Ovary (tissue), 9 donors: ENCODE results near the gene RUNX2. TPM values are rescaled to one million over a fixed set of nuclear protein-coding genes. Genes with fewer than 3 reads are reported as not detected.

Experiments
- DNase-seq, 5 donors: peaks; one replicate each; pipeline ENCODE4 v3.0.0-alpha.2; 2019 to 2020
- H3K27ac ChIP-seq, 2 donors: fragments of 200-600 bp; one replicate each; pipeline versions ENCODE4 v1.5.1 to v1.8.0; 2019 to 2022
- H3K27me3 ChIP-seq: fragments of 200-600 bp; one replicate; pipeline ENCODE4 v1.8.0; 2022
- H3K36me3 ChIP-seq: fragments of 200-600 bp; sonication (generic); one replicate; pipeline ENCODE4 v1.5.1; 2019
- H3K4me1 ChIP-seq: one replicate; pipeline ENCODE4 v1.8.1; 2013; ENCODE audit warnings: mild to moderate bottlenecking, moderate library complexity; ENCODE audit not compliant: insufficient read depth
- H3K4me3 ChIP-seq: fragments of 200-600 bp; sonication (generic); one replicate; pipeline ENCODE4 v1.5.1; 2017
- H3K9me3 ChIP-seq, 2 donors: fragments of 200-600 bp in 1 of 2; sonication (generic) in 1 of 2; one replicate each; pipeline versions ENCODE4 v1.5.1 to v1.8.1; 2013 to 2019; ENCODE audit warnings: mild to moderate bottlenecking in 1 of 2, moderate library complexity in 1 of 2
- EP300 ChIP-seq: sonication (generic); formaldehyde crosslinking; IDR thresholded peaks from one replicate; pipeline ENCODE4 v1.6.1; 2017; ENCODE audit warnings: antibody characterized with exemption
- POLR2A ChIP-seq: fragments of 450-650 bp; IDR thresholded peaks from one replicate; pipeline ENCODE4 v1.6.1; 2017; ENCODE audit warnings: antibody characterized with exemption, mild to moderate bottlenecking, moderate library complexity
- WGBS, 3 donors: extraction: QIAGEN DNeasy Blood & Tissue Kit in 1 of 3; methylation state at CpG; one replicate each; pipeline versions ENCODE4 v1.1.5 to v1.1.7; 2013 to 2017; 5-methylcytosine and 5-hydroxymethylcytosine counted together
- intact Hi-C, 4 donors: fragments of 100-400 bp; cut with DNase I; formaldehyde crosslinking; loops; one replicate each; pipeline versions ENCODE4 v1.11.0 to v1.15.1; 2022 to 2023
- polyA plus RNA-seq, 2 donors: library from polyadenylated mRNA; stranded (reverse); fragments of 200-250 nt in 1 of 2; fragments of 350-450 nt in 1 of 2; fragmentation: Illumina TruSeq in 1 of 2; extraction: RNeasy Lipid Tissue Mini Kit (QIAGEN cat#74804) in 1 of 2; gene quantifications; one replicate each; pipeline ENCODE4 v1.2.3, GENCODE V29; 2013 to 2014
- total RNA-seq, 7 donors: library from RNA; depleted of rRNA in 2 of 7; stranded (reverse); fragments of >200 nt in 2 of 7; fragmentation: NEBNext Ultra II Directional in 3 of 7; extraction: Animal tissue kit (Norgen Biotek cat#: 25700) in 3 of 7; gene quantifications; one replicate each; pipeline versions ENCODE4 v1.1.0 to v1.2.4, GENCODE V29; 2016 to 2023
- TF ChIP-seq, protein P1 (sequence below), 3 donors: fragments of 450-650 bp in 2 of 3; fragments of 200-600 bp in 1 of 3; IDR thresholded peaks; one replicate each; pipeline versions ENCODE4 v1.5.1 to v1.8.0; 2016 to 2022; ENCODE audit warnings: antibody characterized with exemption in 3 of 3, mild to moderate bottlenecking in 1 of 3
- donor health status: DM: no; HTN: no; CAD: no; lungs with moderate emphysema.
- donor health status: DM: no; HTN: no; CAD: no.
- donor health status: Bipolar disorder and iron deficiency.
- donor health status: DM: yes; HTN: yes; CAD: no.
- donor health status: DM: no; HTN: no; CAD: no.
- donor health status: DM: yes; HTN: yes; CAD: no.

Gene RUNX2
- total and polyA plus RNA-seq, 9 donors = 1.1 to 25.2 (median 3.3) TPM

DNA sequence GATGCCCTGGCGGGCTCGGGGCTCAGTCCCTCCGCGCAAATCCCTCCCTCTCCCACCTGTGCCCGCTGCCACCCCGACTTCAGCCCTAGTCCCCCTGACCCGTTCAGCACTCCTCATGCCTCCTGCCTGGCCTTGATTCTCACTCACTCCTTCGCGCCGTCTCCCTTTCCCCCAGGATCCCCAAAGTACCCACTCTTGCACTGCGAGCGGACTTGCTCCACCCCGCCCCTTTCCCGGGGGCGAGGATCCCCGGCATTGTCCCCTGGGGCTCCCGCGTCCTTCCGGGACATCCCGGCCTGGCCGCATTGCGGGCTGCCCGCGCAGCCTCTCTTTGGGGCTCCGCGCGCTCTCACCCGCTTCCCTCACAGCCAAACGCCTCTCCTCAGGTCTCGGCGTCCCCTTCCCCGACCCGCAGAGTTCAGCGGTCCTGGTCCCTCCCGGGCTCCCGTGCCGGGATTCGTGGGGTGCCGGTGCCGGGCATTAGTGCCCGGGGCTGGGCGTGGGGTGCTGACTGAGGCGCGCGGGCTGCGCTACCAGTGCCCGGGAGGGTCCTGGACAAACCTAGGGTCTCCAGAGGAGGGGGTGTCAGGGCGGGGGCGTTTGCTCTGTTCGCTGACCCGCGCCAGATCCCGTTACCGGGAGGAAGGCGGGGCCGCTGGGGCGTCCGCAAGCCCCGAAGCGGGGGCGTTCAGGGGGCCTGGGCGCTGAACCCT is 95.1 kb downstream of the RUNX2 start:
- Histone ChIP-seq H3K27ac (peak overlapping the region; percentile 33 to 60), H3K27me3 (no peaks in the 10 kb centered on the region), H3K4me1 (peaks cover 3% of the 10 kb centered on the region), H3K36me3 (no peaks in the 10 kb centered on the region), H3K9me3 (no peaks in the 10 kb centered on the region), H3K4me3 (peak overlapping the region; percentile 46)
- DNase-seq = peak; percentile 38 to 65 (median 47)
- intact Hi-C loops = loop anchor here in 1 of 4 donors (5.0 to 10.0 kb wide), 2 partner anchors 292 to 946 kb away; no protein-coding TSS in a partner anchor
- 1 to 2% (median 2%) methylated on average over 45 to 62 of the region's 62 CpGs for WGBS, 3 donors
- TF ChIP-seq POLR2A (no peak), EP300 (no peak)
- TF ChIP-seq, protein P1, sequence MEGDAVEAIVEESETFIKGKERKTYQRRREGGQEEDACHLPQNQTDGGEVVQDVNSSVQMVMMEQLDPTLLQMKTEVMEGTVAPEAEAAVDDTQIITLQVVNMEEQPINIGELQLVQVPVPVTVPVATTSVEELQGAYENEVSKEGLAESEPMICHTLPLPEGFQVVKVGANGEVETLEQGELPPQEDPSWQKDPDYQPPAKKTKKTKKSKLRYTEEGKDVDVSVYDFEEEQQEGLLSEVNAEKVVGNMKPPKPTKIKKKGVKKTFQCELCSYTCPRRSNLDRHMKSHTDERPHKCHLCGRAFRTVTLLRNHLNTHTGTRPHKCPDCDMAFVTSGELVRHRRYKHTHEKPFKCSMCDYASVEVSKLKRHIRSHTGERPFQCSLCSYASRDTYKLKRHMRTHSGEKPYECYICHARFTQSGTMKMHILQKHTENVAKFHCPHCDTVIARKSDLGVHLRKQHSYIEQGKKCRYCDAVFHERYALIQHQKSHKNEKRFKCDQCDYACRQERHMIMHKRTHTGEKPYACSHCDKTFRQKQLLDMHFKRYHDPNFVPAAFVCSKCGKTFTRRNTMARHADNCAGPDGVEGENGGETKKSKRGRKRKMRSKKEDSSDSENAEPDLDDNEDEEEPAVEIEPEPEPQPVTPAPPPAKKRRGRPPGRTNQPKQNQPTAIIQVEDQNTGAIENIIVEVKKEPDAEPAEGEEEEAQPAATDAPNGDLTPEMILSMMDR (IDR thresholded peaks at IDR 0.05) = no peak

DNA sequence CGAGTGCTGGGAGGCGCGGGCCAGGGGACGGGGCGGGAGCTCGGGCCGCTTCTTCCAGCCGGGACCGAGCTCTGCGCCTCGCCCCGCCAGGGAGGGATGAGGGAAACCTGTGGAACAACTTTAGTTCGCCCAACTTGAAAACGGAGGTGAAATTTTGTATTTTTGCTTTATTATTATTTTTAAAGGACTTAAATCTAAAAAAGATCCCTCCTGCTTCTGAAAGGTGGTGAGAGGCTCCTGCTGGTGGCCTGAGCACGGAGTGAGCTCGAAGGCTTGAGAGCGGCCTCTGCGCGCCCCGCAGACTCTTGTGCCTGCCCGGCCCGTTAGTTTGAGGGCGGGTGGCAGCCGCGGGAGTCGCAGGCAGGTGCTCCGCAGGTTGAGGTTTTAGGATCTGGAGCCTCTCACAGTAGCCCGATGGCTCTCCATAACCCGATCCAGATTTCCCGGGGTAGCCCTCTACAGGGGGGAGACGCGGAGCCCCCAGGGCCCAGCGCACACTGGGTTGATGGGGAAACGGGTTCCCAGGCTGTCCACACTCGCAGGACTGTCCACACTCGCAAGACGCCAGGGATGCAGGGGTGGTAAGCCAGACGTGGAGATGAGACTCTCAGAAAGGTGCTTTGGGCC is 95.8 kb downstream of the RUNX2 start:
- H3K27me3 ChIP-seq = no peaks in the 10 kb centered on the region
- no peaks in the 10 kb centered on the region for H3K36me3 ChIP-seq
- WGBS, 3 donors = 42 to 52% (median 46%) methylated on average over 38 of the region's 38 CpGs
- TF ChIP-seq, protein P1 (IDR thresholded peaks at IDR 0.05) = no peak
- TF ChIP-seq EP300 = no peak
- TF ChIP-seq POLR2A = no peak
- peak; percentile 22 to 50 (median 30) for DNase-seq
- peak overlapping the region; percentile 46 for H3K4me3 ChIP-seq
- peaks cover 3% of the 10 kb centered on the region for H3K4me1 ChIP-seq
- intact Hi-C loops = loop anchor here in 1 of 4 donors (5.0 to 10.0 kb wide), 2 partner anchors 291 to 947 kb away; no protein-coding TSS in a partner anchor
- H3K9me3 ChIP-seq = no peaks in the 10 kb centered on the region
- peak overlapping the region; percentile 33 to 60 for H3K27ac ChIP-seq

DNA sequence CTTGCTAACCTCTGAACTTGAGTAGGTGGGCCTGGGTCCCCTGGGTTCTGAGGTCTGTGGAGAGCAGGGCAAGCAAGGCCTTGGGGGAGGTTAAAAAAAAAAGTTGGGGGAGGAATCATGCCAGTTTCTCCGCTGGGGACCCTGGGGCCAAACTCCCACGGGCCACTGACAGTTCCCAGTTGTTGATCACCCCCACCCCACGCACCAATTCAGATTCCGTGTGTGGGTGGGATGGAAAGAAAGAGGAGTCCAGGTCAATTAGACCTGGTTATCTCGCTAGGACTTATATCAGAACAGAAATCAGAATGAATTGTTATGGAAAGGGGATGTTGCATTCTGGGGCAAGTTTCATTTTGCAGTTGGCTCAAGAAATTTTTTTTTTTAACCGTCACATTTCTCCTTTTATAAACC is 96.3 kb downstream of the RUNX2 start:
- no peak for DNase-seq
- Histone ChIP-seq H3K27me3 (no peaks in the 10 kb centered on the region), H3K9me3 (no peaks in the 10 kb centered on the region), H3K4me3 (no peak overlapping the region), H3K4me1 (peaks cover 3% of the 10 kb centered on the region), H3K36me3 (no peaks in the 10 kb centered on the region), H3K27ac (peak overlapping the region in 1 of 2 donors; percentile 60)
- TF ChIP-seq, protein P1 (IDR thresholded peaks at IDR 0.05) = no peak
- WGBS, 3 donors = 59 to 64% (median 63%) methylated on average over 6 of the region's 6 CpGs
- intact Hi-C loops = loop anchor here in 1 of 4 donors (5.0 to 10.0 kb wide), 2 partner anchors 290 to 947 kb away; no protein-coding TSS in a partner anchor

DNA sequence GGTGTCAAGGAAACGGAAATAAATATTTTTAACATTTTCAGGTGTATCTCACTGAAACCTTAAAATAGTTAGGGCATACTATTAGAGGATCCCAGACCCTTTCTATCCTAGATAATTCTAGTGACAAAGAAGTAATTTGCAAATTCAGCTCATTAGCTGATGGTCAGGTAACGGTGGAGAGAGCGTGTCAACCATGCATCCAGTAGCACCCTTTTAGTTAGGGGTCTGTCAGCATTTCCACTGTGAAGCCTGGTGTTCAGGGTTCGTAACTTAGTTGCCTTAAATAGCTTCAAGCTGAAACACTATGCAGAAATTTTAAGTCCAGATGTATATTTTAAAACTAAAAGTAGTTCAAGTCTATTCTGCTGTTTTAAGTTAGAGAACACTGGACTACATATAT is 98.1 kb downstream of the RUNX2 start:
- H3K27me3 ChIP-seq = no peaks in the 10 kb centered on the region
- intact Hi-C loops = loop anchor here in 1 of 4 donors (10.0 kb wide), 1 partner anchor 289 kb away; no protein-coding TSS in a partner anchor
- 89 to 92% (median 91%) methylated on average over 4 of the region's 4 CpGs for WGBS, 3 donors
- H3K27ac ChIP-seq = no peak overlapping the region
- no peaks in the 10 kb centered on the region for H3K9me3 ChIP-seq
- no peak overlapping the region for H3K4me3 ChIP-seq
- H3K4me1 ChIP-seq = no peaks in the 10 kb centered on the region
- no peak for DNase-seq
- H3K36me3 ChIP-seq = no peaks in the 10 kb centered on the region
- TF ChIP-seq, protein P1 (IDR thresholded peaks at IDR 0.05) = no peak
- TF ChIP-seq POLR2A (no peak), EP300 (no peak)
